ENCODE data around the gene SSRP1.
"Not testable (repeated sequence)": the region's sequence is repeated elsewhere in the genome, so short reads cannot be mapped to it uniquely, and the experiment has no call there.

Gene SSRP1

GRCh38 chr11:57336856-57337255, 1.2 kb upstream of the SSRP1 start:
- not testable (repeated sequence) for DNase-seq (ENCODE audit: low spot score)

- DNase-seq (ENCODE audit: low spot score): no peak
These were observed 497 bp upstream of the SSRP1 start for GRCh38 chr11:57336111-57336666.

- DNase-seq (ENCODE audit: low spot score): no peak
These were observed 709 bp downstream of the SSRP1 start for GRCh38 chr11:57335023-57335342.

- DNase-seq (ENCODE audit: low spot score): no peak
These were observed 2.8 kb downstream of the SSRP1 start for GRCh38 chr11:57332694-57333440.

- no peak for DNase-seq (ENCODE audit: low spot score)
These were observed 4.0 kb downstream of the SSRP1 start for GRCh38 chr11:57331720-57332119.

DNA sequence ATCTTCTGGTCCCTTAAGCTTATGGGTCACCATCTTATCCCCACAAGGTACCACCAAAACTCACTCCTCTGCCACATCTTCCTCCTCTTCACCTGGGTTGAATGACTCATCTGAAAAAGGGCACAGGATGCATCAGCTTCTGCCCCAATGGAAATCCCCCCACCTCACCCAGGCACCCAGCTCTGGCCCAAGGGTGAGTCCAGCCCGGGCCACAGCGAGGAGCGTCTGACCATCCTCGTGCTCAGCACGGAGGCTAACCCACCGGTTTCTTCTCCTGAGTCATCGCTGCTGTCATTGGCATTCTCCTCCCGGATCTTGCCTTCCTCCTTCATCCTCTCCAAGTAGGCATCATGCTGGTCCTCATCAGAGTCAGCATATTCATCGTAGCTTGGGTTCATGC, 5.7 kb downstream of the SSRP1 start:
- no peak for DNase-seq (ENCODE audit: low spot score)

GRCh38 chr11:57327721-57328120, 8.0 kb downstream of the SSRP1 start:
- DNase-seq (ENCODE audit: low spot score): no peak

GRCh38 chr11:57325735-57326048, 10.0 kb downstream of the SSRP1 start:
- DNase-seq (ENCODE audit: low spot score): no peak

DNA sequence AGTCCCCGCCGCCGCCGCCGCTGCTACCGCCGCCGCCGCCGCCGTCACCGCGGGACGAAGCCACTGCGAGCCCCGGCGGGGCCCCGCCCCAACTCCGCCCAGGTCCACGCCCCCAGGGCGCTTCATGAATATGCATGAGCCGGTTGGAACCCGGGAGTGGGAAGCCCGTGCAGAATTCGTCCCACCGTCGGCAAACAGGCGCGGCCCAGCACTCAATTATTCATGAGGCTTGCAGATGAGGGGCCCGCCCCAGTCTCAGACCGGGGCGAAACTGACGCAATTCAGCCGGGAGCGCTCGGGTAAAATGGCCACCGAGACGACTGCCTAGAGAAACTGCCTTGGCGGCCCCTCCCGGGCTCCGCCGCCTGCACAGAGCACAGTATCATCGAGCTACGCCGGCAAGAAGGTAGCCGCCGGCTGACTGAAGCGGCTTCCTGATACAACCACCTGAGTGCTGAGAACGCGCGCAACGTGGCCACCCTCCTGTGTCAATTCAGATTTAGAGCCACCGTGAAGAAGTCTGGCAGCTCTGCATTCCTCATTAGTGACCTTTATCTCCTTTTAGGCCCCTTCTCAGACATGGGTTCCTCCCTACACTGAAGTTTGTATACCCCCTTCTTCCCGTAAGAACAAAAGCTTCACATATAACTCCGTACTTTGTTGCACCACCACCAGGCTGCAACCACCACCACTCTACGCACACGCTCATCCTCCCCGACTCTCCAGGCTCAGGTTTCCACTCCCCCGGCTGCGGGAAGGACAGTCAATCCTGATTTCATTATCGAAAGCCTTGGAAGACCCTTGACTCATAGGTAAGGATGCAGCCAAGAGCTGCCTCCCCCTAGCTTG, 10.6 kb downstream of the SSRP1 start, which contains the start of gene TNKS1BP1:
Gene TNKS1BP1 (minus strand): TSS at position 67 of the 849 bp plus-strand sequence. CDS start 3,067 bp downstream, outside the sequence.
- DNase-seq (ENCODE audit: low spot score): peak; percentile 95

GRCh38 chr11:57324154-57324885, 11.4 kb downstream of the SSRP1 start:
- peak; percentile 95 for DNase-seq (ENCODE audit: low spot score)

DNA sequence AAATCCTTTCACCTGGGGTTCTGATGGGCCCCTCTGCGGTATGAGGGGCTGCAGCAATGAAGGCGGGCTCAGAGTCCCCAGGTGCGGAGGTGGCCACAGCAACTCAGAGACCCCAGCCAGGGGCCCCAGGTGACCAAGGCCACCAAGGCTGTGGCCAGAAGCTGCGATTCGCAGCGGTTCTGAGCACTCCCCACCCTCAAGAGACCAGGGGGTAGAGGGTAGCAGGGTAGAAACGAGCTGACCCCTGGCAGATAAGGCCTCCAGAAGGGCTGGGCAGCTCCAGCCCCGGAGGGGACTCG, 11.9 kb downstream of the SSRP1 start:
- no peak for DNase-seq (ENCODE audit: low spot score)

DNA sequence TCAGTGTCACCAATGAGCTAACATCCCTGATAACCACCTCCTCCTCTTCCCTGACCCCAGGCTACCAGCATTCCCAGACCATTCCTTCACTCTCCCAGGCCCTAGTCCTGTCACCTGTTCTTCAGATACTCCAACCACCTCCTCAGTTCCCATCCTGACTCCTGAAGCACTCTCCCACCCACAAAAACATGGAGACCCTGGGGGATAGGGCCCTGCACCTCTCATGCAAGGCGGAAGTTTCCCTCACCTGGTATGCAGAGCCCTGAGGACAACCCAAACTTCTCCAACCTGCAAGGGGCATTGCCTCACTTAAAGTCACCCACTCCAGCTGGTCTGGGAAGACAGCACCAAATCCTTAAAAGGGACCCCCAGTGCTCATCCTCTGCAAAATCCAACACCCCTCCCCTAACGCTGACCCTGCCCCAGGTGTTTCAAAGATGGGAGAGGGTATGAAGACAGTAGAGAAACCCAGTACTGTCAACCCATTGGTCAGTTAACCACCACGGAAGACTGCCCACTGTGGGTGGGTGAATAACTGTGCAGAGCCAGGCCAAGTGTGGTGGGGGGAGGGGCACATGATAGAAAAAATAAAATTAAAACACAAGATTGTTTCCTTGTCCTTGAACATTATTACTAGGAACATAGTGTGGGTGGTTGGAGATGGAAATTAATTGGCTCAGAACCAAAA, 12.4 kb downstream of the SSRP1 start:
- no peak for DNase-seq (ENCODE audit: low spot score)

GRCh38 chr11:57322256-57323166, 13.2 kb downstream of the SSRP1 start:
- peak; percentile 83 for DNase-seq (ENCODE audit: low spot score)

GRCh38 chr11:57321388-57322255, 14.1 kb downstream of the SSRP1 start:
- DNase-seq (ENCODE audit: low spot score): no peak

DNA sequence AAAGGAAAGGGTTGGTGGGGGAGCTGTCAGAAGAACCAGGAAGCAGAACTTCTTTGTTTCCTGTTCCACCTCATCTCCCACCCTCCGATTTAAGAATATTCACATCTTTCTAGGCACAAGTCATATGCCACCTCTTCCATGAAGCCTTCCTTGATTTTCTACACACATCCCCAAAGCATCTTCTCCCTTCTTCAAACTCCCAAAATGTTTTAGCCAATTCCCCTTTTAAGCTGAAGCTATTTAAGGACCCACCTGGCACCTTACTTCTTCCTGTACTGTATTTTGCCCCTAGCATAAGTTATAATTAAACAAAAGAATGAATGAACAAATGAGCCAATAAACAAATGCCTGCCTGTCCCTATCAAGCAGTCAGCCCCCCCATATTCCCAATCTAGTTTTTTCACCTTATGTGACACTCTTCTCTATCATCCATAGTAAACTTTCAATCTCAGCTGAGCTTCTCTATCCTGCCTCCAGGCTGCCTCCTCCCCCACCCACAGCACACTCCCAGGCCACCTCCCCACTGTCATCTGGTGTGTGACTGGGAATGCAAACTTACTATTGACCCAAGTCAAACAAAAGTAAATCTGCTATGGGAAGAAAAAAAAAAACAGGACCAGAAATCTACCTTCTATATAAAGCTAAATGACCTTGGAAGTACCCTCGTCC, 14.8 kb downstream of the SSRP1 start:
- DNase-seq (ENCODE audit: low spot score): no peak

DNA sequence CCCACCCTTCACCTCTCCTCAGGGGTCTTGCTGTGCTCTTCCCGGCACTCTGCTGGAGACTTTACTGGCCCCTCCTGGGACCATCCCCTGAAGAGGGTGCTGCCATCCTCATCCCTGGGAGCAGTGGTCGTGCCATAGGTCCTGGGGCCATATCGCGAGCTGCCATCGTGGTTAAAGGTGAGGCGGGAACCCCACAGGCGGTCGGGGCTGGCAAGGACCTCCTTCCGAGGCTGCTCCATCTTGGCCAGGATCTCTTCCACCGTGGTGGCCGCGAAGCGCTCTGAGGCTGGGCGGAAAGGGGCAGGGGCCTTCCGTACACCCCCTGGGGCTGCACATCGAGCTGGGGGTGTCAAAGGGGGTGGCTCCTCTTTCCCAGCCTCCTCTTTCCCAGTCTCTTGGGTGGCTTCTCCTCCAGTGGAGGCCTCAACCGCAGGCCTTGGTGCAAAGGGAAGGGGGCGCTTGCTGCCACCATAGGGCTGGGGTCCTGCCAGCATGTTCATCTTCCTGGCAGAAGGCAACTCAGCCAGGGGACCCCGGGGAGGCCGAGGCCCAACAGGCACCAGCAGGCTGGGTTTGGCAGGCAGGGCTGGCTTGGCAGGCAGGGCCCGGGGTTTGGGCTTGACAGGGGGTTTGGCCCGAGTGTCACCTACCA, 15.5 kb downstream of the SSRP1 start:
- no peak for DNase-seq (ENCODE audit: low spot score)

DNA sequence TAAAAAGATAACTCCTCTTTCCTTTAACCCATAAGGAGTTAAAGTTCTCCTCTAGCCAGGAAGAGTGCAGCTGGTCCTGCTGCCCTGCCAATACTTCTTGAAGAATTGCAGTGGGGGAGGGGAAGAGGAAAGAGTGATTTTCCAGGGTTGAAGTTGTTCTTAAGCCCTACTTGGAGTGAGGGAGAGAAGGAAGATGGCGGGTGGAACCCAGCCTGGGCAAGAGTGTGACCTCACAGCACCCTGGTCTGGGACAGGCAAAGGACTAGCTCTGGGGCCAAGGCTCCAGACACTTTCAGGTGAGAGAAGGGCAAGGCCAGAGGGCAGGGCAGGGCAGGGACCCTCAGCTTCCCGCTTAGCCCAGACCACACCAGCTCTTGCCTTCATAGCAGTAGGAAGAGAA, 17.5 kb downstream of the SSRP1 start:
- DNase-seq (ENCODE audit: low spot score): no peak

DNA sequence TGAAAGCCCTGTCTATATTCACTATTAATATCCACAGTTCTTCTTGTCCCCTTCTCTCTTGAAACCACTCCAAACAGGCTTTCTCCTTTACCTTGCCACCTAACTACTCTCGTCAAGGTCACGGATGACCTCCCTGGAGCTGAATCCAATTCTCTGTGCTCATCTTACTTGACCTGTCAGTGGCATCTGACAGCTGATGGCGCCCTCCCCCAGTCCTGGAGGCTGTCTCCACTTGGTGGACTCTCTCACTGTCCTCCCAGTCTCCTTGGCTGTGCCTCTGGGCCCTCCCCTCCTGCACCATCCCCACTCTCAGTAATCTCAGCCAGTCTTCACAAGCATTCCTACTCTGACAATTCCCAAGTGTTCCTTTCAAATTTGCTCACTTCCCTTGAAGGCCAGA, 19.7 kb downstream of the SSRP1 start:
- DNase-seq (ENCODE audit: low spot score): no peak

DNA sequence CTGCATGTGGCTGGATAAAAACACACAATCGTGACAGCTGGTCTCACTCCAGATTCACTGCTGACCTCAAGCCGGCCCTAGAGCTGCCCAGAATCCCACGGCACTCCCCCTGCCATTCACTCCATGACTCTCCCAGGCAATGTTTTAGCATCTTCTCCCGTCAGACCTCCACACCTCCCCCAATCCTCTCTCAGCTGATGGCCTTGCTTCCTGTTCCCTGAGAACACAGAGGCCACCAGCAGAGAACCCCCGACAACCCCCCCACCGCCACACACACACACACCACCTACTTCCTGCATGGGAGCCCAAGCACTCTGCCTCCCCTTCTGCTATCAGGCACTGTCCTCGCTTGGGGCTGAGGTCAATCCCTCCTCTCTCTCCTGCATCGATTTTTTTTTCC, 20.2 kb downstream of the SSRP1 start:
- DNase-seq (ENCODE audit: low spot score): peak; percentile 53

Data from iPS-NIHi11 (cell line).